Stimulated activated CD8-positive, alpha-beta memory T cell treated with anti-CD3 and anti-CD28 coated beads, Interleukin-15, amount 100 ng/mL, for 48 hours (primary cell): ENCODE data around the gene UVRAG.

Experiments used
- DNase-seq, 2 donors: peaks; one replicate each; pipeline ENCODE4 v3.0.0-alpha.2; 2020; ENCODE audit warnings: low read depth in 2 of 2

UVRAG gene

DNA sequence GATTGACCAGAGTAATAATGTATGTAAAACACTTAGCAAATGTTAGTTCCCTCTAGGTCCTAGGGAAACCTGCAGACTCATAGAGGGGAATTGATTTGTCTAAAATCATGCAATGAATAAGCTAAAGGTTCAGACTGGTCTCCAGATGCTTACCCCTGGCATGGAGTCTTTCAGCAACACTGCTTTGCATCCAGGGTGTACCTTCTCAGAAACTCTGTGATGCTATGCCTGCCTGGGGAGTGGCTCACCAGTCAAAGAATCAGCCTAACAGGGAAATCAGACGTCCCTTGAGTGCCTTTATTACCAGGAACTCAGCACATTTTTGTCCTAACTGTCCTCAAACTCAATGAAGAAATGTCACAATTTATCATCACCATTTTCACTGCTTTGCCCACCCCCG, 5.9 kb upstream of the UVRAG start:
- DNase-seq, result no peak

DNA sequence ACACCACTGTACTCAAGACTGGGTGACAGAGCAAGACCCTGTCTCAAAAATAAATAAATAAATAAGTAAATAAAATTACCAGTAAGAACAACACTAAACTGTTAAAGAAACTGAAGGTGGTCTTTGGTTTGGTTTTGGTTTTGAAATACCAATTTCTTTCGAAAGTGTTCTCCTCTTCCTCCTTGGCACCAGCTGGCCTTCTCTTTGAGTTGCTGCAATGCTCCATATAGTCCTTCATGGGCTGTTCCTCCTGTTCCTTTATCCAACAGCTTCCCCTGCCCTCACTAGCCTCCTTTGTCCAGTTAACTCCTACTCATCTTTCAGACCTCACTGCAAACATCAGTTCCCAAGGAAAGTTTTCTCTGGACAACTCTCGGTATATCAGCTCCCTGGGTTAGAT, 5.0 kb upstream of the UVRAG start:
- no peak for DNase-seq

DNA sequence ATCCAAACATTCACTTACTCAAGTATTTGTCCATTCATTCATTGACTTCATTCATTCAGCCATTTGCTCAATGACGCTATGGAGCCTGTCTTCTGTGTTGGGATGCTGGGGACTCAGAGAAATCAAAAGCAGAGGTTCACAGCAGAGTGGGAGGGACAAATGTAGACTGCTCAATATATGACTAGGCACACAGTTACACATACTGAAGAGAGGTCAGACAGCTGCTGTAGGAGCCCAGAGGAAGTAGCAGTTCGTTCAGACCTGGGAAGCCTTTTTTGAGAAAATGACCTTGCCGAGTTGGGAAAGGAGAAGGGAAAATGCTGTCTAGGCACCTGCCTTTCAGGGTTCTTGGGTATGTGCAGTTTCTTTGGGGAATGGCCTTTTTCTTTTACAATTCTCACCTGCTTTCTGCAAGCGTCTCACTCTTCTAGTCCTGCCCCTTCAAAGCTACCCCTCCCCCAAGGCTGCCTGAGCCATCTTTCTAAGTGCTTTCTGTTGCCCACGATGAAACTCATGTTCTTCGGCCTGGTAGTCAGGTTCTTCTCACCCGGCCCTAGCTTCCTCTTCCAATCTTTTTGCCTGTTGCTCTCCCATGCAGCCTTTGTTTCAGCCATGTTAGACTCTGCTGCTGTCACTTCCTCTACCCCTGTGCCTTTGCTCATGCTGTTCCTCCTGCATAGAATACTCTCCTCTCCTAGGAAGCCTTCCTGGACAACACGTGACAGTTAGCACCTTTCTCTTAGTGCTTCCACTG, 4.2 kb upstream of the UVRAG start:
- no peak for DNase-seq

DNA sequence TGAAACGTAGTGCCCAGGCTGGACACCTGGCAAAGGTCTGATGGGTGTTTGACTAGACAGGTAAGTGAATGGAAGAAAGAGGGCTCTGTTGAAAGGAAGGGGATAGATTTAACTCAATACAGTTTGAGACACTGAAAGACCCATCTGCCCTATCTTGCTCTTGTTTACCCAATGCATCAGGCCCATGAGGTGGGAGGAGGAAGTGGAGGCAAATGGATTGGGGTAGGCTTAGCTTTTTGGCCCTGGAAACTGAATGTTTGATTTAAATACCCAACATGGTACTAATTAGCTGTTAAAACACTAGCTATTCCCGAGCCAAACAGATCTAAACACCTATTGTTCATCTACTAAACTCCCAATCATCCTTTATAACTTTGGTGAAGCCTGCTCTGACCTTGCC, 3.5 kb upstream of the UVRAG start:
- no peak for DNase-seq

DNA sequence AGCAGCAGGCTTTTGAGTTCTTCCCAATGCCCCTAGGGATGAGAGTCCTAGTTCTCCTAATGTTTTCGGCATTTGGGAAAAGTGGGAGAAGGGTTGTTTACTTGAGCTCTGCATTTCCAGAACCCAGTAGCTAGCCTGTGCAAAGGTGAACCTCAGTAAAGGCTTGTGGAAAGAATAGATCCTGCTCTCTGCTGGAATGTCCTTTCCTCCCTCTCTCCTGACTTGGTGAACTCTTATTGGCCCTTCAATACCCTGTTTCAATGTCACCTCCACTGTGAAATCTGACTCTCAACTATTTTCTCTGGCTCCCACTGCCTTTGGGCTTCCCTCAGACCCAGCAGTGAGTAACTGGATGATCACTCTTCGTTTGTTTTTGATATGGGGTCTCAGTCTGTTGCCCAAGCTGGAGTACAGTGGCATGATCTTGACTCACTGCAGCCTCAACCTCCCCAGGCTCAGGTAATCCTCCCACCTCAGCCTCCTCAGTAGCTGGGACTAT, 2.4 kb upstream of the UVRAG start:
- no peak for DNase-seq

DNA sequence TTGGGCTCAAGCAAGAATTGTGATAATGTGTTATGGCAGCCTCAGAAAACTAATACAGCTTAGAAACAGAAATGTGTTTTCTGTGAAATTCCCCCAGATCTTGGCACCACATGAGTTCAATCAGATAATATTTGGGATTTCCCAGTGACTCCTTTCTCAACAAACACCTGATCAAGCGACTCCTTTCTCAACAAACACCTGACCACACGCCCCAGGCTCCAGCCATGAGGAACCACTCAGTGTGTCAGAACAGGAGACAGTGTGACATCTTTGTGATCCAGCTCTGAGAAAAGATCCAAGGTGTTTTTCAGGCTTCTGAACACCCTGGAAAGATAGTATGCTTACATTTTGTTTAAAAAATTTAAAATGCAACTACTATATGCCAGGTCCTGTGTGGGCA, 1.9 kb upstream of the UVRAG start:
- no peak for DNase-seq

DNA sequence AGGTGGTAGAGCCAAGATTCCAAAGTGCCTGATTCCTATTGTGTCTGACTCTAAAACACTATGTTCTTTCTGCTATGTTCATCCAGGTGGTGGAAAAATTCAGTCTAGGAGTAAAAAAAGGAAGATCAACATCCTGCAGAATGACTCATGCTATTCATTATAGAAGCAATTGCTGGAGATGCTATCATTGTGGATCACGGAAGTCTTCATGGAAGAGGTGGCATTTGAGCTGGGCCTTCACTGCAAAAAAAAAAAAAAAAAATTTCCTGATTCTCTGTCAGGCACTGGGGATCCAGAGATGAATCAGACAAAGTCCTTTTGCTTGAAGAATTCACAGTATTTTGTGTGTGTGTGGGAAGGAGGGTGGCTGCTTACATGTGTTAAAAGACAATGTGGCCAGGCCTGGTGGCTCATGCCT, 1.4 kb upstream of the UVRAG start:
- DNase-seq, result no peak

DNA sequence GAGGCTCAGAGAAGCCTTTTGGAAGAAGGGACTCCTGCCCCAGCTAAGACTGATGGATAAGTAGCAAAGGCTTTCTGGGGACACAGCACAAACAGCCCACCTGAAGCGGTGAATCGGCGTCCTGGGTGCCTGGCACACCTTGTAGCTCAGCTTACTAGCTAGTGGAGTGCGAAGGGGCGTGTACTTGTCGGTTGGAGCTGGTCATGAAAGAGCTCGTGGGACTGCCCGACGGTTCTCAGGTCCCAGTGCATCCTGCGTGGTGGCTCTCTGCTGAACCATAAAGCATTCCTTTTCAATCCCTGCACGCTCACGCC, 690 bp upstream of the UVRAG start:
- no peak for DNase-seq

DNA sequence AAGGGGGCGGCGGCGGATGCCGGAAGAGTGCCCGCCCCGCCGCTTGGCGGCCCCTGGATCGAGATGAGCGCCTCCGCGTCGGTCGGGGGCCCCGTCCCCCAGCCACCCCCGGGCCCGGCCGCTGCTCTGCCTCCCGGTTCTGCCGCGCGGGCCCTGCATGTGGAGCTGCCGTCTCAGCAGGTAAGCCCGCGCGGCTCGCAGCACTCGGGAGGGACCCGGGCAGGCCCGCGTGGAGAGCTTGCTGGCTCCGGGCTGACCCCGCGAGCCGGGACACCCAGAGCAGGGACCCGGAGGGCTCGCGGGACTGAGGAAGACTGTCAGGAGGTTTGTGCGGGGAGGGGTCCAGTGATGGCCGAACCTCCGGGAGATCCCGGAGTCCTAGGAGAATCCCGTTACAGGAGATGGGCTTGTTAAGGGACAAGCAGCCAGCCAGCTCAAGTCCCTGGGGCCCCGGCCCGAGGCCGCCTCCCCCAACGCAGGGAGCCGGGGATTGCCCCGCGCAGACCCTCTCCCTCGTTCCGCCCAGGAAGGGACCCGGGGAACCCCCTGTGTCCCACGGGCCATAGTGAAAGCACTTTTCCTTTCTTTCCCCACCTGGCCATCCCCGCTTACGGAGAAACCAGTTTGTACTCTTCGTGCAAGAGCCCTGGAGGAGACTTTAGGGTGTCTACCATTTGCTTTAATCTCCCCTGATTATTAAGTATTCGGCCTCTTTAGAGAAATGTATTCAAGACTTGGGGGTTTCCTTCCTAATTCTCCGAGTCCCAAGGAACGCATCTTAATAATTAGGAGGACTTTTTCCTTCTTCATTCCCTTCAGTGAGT, 547 bp downstream of the UVRAG start:
- DNase-seq, result peak; percentile 7 to 21

DNA sequence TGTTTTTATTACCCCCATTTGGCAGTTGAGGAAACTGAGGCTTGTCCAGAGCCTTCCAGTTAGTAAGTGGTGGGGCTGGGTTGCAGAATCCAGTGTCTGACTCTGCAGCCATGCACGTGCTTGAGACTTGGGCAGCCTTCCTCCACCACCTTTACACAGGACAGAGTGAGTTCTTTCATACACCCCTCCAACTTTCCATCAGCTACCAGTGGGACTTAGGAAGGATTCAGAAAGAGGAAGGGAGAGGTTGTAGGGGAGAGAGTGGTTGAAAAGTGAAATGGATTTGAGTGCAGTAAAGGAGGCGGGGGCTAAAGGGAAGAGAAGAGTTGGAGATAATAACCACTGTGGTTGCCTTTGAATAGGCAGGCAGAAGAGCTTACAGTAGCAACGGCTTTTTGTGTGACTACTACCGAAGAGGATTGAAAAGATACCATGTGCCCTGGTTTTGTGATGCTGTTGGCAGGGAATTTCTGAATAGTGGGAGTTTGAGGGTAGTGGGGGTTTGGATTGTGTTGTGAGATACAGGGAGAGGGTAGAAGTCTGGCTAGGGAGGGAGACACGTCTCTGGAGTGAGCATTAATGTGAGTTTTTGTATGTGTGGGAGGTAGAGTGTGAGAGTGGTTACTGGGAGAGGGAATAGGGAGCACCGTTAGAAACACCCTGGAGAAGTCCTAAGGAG, 1.7 kb downstream of the UVRAG start:
- no peak for DNase-seq

DNA sequence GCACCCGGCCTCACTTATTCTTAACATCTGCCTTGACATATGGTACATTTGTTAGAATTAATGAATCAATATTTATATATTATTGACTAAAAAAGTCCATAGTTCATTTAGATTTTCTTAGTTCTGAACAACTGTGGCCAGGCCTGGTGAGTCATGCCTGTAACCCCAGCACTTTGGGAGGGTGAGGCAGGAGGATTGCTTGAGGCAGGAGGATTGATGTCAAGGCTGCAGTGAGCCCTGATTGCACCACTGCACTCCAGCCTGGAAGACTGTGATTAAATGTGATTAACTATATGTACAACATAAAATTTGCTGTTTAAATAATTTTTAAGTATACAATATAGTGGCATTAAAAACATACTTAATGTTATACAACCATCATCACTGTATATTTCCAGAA, 5.6 kb downstream of the UVRAG start:
- no peak for DNase-seq

DNA sequence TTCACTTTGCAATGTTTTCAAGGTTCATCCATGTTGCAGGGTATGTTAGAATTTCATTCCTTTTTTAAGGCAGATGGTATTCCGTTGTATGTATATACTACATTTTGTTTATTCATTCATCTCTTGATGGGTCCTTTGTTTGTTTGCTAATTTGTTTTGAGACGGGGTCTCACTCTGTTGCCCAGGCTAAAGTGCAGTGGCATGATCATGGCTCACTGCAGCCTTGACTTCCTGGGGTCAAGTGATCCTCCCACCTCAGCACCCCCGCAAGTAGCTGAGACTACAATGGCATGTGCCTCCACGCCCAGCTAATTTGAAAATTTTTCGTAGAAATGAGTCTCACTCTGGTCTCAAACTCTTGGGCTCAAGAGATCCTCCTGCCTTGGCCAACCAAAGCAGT, 6.2 kb downstream of the UVRAG start:
- DNase-seq, result no peak

DNA sequence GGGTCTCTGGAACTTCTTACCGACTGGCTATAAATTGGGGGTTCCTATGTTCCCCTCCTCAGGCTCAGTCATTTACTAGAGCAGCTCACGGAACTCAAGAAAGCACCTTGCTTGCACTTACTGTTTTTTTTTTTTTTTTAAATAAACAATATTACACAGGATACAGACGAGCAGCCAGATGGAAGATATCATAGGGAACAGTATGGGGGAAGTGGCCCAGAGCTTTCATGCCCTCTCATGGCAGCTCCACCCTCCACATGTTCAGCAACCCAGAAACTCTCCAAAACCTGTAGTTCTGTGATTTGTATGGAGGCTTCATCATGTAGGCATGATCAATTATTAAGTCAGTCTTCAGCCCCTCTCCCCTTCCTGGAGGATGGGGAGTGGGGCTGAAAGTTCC, 7.5 kb downstream of the UVRAG start:
- DNase-seq, result no peak

DNA sequence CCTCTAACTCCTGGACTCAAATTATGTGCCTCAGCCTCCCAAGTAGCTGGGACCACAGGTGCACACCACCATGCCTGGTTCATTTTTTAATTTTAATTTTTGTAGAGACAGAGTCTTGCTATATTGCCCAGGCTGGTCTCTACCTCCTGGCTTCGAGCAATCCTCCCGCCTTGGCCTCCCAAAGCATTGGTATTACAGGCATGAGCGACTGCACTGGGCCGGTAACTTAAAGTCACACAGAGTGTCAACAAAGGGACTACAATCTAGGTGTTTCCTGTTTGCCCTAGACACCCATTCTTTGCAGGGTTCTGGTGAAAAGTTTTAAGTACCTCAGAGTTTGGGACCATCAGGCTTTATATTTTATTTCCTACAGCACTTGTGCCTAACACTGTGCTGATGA, 8.4 kb downstream of the UVRAG start:
- no peak for DNase-seq

DNA sequence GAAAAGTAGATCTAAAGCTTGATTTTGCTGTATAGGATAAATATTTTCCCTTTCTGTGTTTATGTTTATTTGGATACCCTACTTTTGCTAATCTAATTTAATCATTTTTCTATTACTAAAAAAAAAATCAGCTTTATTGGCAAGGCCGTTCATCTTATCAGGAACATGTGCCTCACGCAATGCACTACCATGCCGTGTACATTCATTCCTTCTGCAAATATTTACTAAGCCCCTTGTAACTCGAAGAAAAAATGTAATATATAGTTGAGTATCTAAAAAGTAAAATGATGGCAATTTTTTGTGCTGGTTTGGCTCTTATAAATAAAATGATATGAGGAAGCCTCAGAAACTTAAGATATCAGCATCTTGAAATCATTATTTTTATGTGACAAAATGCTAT, 8.9 kb downstream of the UVRAG start:
- no peak for DNase-seq

DNA sequence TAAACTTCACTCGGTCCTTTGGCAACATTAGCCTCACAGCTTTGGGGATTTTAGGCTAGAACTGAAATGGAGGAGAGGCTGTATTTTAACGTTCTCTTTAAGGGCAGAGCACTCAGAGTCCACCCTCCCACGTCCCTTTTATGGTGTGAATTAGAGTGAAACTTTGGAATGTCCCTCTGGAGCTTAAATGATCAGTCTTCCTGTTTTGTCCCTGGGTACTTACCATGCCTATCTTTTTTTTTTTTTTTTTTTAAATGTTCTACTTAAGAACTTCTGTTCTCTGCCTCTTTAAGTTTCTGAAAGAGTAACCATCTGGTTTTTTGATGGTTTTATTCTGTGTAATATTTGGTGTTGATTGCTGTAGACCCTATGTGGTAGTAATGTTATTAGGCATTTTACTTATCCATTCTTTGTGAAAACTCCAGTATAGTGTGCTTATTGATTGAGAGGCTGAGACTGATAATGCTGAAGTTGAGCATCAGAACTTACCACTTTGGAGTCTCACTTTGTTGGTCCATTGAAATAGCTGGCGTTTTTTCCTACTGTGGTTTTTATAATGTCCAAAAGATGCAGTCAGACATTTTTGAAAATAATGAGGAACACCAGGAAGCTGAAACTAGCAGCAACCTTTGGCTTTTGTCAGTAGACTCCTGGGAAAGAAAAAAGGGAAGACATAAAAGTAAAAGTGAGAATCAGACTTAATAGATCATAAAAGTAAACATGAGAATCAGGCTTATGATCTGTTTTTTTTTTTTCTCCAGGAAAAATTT, 11.6 kb downstream of the UVRAG start:
- DNase-seq, result no peak

DNA sequence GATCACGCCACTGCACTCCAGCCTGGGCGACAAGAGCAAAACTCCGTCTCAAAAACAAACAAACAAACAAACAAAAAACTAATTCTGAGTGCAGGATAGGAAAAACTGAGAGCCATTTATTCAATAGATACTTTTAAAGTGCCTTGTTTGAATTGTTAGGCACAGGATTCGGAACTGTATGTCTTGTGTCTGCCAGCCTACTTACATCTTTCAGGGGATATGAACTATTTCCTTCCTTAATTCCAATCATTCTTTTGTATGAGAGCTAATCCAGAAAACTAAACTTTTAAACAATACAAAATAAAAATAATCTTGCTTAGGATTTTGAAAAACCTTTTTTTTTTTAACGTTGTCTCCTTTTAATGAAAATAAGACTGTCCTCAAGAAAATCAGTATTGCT, 12.6 kb downstream of the UVRAG start:
- DNase-seq, result no peak

DNA sequence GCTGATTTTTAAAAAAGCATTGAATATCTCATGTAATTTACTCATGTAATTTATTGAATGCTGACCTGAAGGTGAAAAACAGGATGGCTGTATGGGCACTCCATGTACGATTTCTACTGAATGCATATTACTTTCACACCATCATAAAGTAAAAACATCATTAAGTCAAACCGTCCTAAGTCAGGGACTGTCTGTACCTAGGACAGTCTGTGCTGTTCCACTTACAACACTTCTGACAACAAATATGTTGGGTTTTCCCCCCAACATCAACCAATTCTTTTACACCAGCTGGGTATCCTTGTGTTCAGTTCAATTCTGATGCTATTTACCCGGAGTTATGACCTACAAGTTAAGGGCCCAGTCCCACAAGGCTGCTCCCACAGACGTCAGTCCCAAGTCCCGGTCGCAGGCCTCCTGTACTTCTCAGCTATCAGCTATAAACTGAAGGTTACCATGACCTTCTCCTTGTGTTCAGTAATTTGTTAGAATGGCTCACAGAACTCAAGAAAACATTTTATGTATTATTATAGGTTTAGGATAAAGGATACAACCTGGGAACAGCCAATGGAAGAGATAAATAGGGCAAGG, 17.0 kb downstream of the UVRAG start:
- DNase-seq, result no peak

DNA sequence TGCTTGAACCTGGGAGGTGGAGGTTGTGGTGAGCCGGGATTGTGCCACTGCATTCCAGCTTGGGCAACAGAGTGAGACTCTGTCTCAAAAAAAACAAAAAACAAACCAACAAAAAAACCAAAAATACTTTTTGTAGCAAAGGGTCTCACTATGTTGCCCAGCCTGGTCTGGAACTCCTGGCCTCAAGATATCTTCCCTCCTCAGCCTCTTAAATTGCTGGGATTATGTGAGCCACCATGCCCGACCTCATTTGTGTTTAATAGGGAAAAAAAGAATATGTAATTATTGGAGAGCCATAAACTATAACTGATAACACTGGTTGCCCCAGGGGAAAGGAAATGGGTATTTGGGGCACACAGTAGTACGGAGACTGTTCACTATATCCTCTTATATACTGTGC, 19.7 kb downstream of the UVRAG start:
- no peak for DNase-seq

DNA sequence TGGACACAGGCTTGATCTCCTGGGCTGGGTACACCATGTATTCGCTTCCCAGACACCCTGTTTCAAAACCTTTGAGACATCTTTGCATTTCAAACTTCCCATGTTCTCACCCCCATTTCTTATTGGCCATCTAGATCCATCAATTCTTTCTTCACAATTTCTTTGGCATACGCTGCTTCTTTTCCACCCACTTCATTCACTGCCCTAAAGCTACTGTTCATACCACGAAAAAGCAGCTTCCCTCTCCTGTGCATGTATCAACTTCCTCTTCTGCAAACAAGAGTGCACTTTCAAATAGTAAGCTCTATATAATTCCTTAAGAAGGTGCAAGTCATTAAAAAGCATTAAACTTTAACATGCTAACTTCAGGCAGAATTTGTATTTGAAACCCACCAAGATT, 21.4 kb downstream of the UVRAG start:
- DNase-seq, result no peak

DNA sequence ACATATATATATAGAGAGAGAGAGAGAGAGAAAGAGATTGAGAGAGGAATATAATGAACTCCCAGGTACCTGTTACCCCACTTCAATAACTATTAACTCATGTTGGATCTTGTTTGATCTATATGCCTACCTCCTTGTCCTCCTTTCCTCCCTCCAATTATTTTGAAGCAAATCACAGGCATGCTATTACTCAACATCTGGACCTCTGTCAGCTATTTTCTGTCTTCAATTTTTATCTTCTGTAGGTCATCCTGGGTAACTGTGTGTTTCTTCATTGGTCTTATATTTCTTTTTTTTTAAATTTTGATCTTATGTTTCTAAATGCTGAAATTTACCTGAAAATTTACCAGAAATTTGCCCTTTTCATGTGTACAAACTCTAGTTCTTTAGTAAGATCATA, 24.8 kb downstream of the UVRAG start:
- DNase-seq, result no peak

DNA sequence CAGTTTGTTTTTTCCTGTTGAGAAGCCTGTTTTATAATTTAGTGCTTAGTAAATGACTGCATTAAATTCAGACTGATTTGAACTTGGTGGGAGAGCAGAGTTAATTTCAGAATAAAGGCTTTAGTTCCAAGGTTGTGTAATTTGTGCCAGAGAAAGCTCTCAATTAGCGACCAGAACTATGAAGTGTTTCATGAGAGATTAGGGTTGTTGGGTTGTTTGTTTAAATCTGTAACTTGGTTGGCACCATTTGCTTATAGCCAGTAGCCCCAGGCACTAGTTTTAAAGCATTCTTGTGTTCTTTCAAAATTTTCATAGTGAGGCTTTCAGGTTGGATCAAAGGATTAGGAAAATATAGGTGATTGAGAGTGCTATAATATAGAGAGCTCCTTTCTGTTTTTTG, 25.5 kb downstream of the UVRAG start:
- DNase-seq, result no peak
